ENCODE data around the gene MCC.

MCC gene

GRCh38 chr5:113110117-113110516, 378.1 kb downstream of the MCC start (continued):
- TF ChIP-seq ZNF138 (tag by site-specific recombination; IDR thresholded peaks at IDR 0.05; ENCODE audit: borderline replicate concordance) (no peak), RBAK (tag by site-specific recombination; IDR thresholded peaks at IDR 0.05) (no peak), HOXC10 (CRISPR knock-in tag; IDR thresholded peaks at IDR 0.05) (no peak), ZNF837 (tag by site-specific recombination; IDR thresholded peaks at IDR 0.05) (no peak), ZNF692 (tag by site-specific recombination; IDR thresholded peaks at IDR 0.05) (no peak), ZNF629 (tag by site-specific recombination; IDR thresholded peaks at IDR 0.05) (no peak)
- TF ChIP-seq, protein P1, sequence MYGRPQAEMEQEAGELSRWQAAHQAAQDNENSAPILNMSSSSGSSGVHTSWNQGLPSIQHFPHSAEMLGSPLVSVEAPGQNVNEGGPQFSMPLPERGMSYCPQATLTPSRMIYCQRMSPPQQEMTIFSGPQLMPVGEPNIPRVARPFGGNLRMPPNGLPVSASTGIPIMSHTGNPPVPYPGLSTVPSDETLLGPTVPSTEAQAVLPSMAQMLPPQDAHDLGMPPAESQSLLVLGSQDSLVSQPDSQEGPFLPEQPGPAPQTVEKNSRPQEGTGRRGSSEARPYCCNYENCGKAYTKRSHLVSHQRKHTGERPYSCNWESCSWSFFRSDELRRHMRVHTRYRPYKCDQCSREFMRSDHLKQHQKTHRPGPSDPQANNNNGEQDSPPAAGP (tag by site-specific recombination; IDR thresholded peaks at IDR 0.05): no peak

DNA sequence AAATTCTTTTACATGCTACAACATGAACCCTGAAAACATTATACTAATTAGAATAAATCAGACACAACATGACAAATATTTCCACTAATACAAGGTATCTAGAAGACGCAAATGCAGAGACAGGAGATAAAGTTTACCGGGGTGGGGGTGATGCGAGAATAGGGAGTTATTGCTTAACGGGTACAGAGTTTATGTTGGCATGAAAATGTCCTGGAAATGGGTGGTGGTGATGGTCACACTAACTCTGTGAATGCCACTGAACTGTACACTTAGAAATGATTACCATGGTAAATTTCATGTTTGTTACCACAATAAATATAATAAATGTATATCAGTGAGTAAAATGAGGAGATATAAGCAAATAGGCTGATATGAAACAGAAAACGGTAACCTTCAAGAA, 378.9 kb downstream of the MCC start:
- no peak overlapping the region for H3K4me3 ChIP-seq (ENCODE audit: low read depth, low read length)
- no peaks in the 10 kb centered on the region; a peak in 1 of 3 replicates for H3K36me3 ChIP-seq (ENCODE audit: control insufficient read depth in 2 of 2, insufficient read depth in 1 of 2, low read length in 2 of 2)
- ChIA-PET CTCF (interaction anchor here (0.8 kb wide), 1 partner anchor 27 kb away, joined by 4 read pairs; no protein-coding TSS in a partner anchor), POLR2A (no interaction called here)
- H3K27ac ChIP-seq (ENCODE audit: extremely low read depth, low read depth, low read length): no peak overlapping the region
- H3K9me3 ChIP-seq (ENCODE audit: control insufficient read depth, insufficient read depth, low read depth, low read length): no peaks in the 10 kb centered on the region
- no peak for TF ChIP-seq ZNF585B (tag by site-specific recombination; IDR thresholded peaks at IDR 0.05)
- no peak for TF ChIP-seq ZNF266 (tag by site-specific recombination; IDR thresholded peaks at IDR 0.05; ENCODE audit: low read depth)
- TF ChIP-seq ZNF776 (tag by site-specific recombination; IDR thresholded peaks at IDR 0.05; ENCODE audit: borderline replicate concordance): no peak
- TF ChIP-seq ZNF157 (tag by site-specific recombination; IDR thresholded peaks at IDR 0.05): no peak
- TF ChIP-seq ZNF792 (tag by site-specific recombination; IDR thresholded peaks at IDR 0.05): no peak
- TF ChIP-seq KLF9 (tag by site-specific recombination; IDR thresholded peaks at IDR 0.05; ENCODE audit: low read depth): no peak
- no peak for TF ChIP-seq ZNF214 (tag by site-specific recombination; IDR thresholded peaks at IDR 0.05; ENCODE audit: borderline replicate concordance)
- TF ChIP-seq ZNF449 (tag by site-specific recombination; IDR thresholded peaks at IDR 0.05): no peak
- no peak for TF ChIP-seq ZBTB17 (tag by site-specific recombination; IDR thresholded peaks at IDR 0.05)
- TF ChIP-seq PRDM6 (tag by site-specific recombination; IDR thresholded peaks at IDR 0.05): no peak
- TF ChIP-seq PRDM4 (tag by site-specific recombination; IDR thresholded peaks at IDR 0.05): no peak
- TF ChIP-seq ZNF843 (tag by site-specific recombination; IDR thresholded peaks at IDR 0.05): no peak
- TF ChIP-seq MYNN (tag by site-specific recombination; IDR thresholded peaks at IDR 0.05; ENCODE audit: borderline replicate concordance): no peak
- no peak for TF ChIP-seq HIC1 (tag by site-specific recombination; IDR thresholded peaks at IDR 0.05)
- no peak for TF ChIP-seq ZNF560 (tag by site-specific recombination; IDR thresholded peaks at IDR 0.05; ENCODE audit: borderline replicate concordance)
- TF ChIP-seq ZNF529 (tag by site-specific recombination; IDR thresholded peaks at IDR 0.05; ENCODE audit: insufficient replicate concordance): no peak
- no peak for TF ChIP-seq SCRT2 (tag by site-specific recombination; IDR thresholded peaks at IDR 0.05)
- TF ChIP-seq ZNF169 (tag by site-specific recombination; IDR thresholded peaks at IDR 0.05): no peak
- TF ChIP-seq BCL11A (tag by site-specific recombination; IDR thresholded peaks at IDR 0.05; ENCODE audit: low read depth): no peak
- peaks cover 4% of the 10 kb centered on the region for H3K4me1 ChIP-seq (ENCODE audit: control insufficient read depth, insufficient read depth, low read length)
